HepG2 (cell line): ENCODE results near the gene LEAP2. TPM values are rescaled to one million over a fixed set of nuclear protein-coding genes. Genes with fewer than 3 reads are reported as not detected.

Source experiments
- ATM ChIP-seq: fragments of 450-650 bp; IDR thresholded peaks from 2 replicates; pipeline ENCODE4 v1.7.1; 2017; ENCODE audit warnings: mild to moderate bottlenecking, borderline replicate concordance
- CAMTA2 ChIP-seq: sonication (generic); formaldehyde crosslinking; IDR thresholded peaks from 2 replicates; pipeline ENCODE4 v1.4.0; 2020; ENCODE audit warnings: mild to moderate bottlenecking, missing genetic modification reagents, borderline replicate concordance
- CBFB ChIP-seq: sonication (generic); formaldehyde crosslinking; IDR thresholded peaks from 2 replicates; pipeline ENCODE4 v1.4.0; 2020; ENCODE audit warnings: missing genetic modification reagents
- EHMT2 ChIP-seq: fragments of 200-600 bp; sonication (generic); IDR thresholded peaks from 2 replicates; pipeline ENCODE4 v1.7.0; 2017; ENCODE audit warnings: antibody characterized with exemption, low read depth, low read length, borderline replicate concordance
- FOXC1 ChIP-seq: sonication (generic); formaldehyde crosslinking; IDR thresholded peaks from 2 replicates; pipeline ENCODE4 v1.8.0; 2022; ENCODE audit warnings: mild to moderate bottlenecking, missing genetic modification reagents, borderline replicate concordance
- GLI4 ChIP-seq: sonication (generic); formaldehyde crosslinking; IDR thresholded peaks from 2 replicates; pipeline ENCODE4 v1.5.1; 2020; ENCODE audit warnings: missing genetic modification reagents, mild to moderate bottlenecking, moderate library complexity, borderline replicate concordance
- GMEB1 ChIP-seq: sonication (generic); formaldehyde crosslinking; IDR thresholded peaks from 2 replicates; pipeline ENCODE4 v1.5.1; 2020; ENCODE audit warnings: missing genetic modification reagents, mild to moderate bottlenecking, borderline replicate concordance
- ISX ChIP-seq: sonication (generic); formaldehyde crosslinking; conservative IDR thresholded peaks from 2 replicates; pipeline ENCODE4 v1.5.0; 2020; ENCODE audit warnings: missing genetic modification reagents
- KLF15 ChIP-seq: sonication (generic); formaldehyde crosslinking; IDR thresholded peaks from 2 replicates; pipeline ENCODE4 v1.8.1; 2023; ENCODE audit warnings: borderline replicate concordance, mild to moderate bottlenecking, inconsistent platforms, missing genetic modification reagents, mixed read lengths
- LBX2 ChIP-seq: sonication (generic); formaldehyde crosslinking; IDR thresholded peaks from 2 replicates; pipeline ENCODE4 v1.5.0; 2020; ENCODE audit warnings: missing genetic modification reagents, mild to moderate bottlenecking, borderline replicate concordance
- MAZ ChIP-seq, 2 experiments: sonication (generic) in 1 of 2; formaldehyde crosslinking in 1 of 2; IDR thresholded peaks; 2 replicates each; pipeline versions ENCODE4 v1.5.0 to v1.6.1; 2012 to 2020; ENCODE audit warnings: low read depth in 2 of 2, mild to moderate bottlenecking in 2 of 2, borderline replicate concordance in 1 of 2, improper control_type of control experiment in 1 of 2, low read length in 1 of 2, missing genetic modification reagents in 1 of 2, moderate library complexity in 1 of 2
- MEF2D ChIP-seq: sonication (generic); formaldehyde crosslinking; IDR thresholded peaks from 2 replicates; pipeline ENCODE4 v1.5.1; 2020; ENCODE audit warnings: mild to moderate bottlenecking, missing genetic modification reagents
- PTBP1 ChIP-seq: fragments of 200-400 bp; formaldehyde crosslinking; IDR thresholded peaks from 2 replicates; pipeline ENCODE4 v1.6.1; 2018; ENCODE audit warnings: low read length, low read depth; ENCODE audit not compliant: poor library complexity, severe bottlenecking
- RFX3 ChIP-seq: IDR thresholded peaks from 2 replicates; pipeline ENCODE4 v1.6.1; 2016; ENCODE audit warnings: missing biosample characterization, missing genetic modification reagents
- SAP130 ChIP-seq: IDR thresholded peaks from 2 replicates; pipeline ENCODE4 v1.6.1; 2016; ENCODE audit warnings: low read depth
- SMAD1 ChIP-seq: sonication (generic); formaldehyde crosslinking; IDR thresholded peaks from 2 replicates; pipeline ENCODE4 v1.4.0; 2020; ENCODE audit warnings: missing genetic modification reagents, low read depth, mild to moderate bottlenecking, borderline replicate concordance
- SP2 ChIP-seq: sonication (generic); formaldehyde crosslinking; IDR thresholded peaks from 2 replicates; pipeline ENCODE4 v1.5.1; 2020; ENCODE audit warnings: mild to moderate bottlenecking, missing genetic modification reagents
- TBP ChIP-seq: sonication (generic); formaldehyde crosslinking; IDR thresholded peaks from 2 replicates; pipeline ENCODE4 v1.5.0; 2020; ENCODE audit warnings: missing genetic modification reagents
- THAP7 ChIP-seq: sonication (generic); formaldehyde crosslinking; IDR thresholded peaks from 2 replicates; pipeline ENCODE4 v1.8.1; 2023; ENCODE audit warnings: mild to moderate bottlenecking, missing genetic modification reagents
- WIZ ChIP-seq: sonication (generic); formaldehyde crosslinking; IDR thresholded peaks from 2 replicates; pipeline ENCODE4 v1.5.1; 2020; ENCODE audit warnings: mild to moderate bottlenecking, missing genetic modification reagents
- ZBTB21 ChIP-seq: sonication (generic); formaldehyde crosslinking; IDR thresholded peaks from 2 replicates; pipeline ENCODE4 v1.4.0; 2020; ENCODE audit warnings: missing genetic modification reagents
- ZC3H4 ChIP-seq: sonication (generic); formaldehyde crosslinking; IDR thresholded peaks from 2 replicates; pipeline ENCODE4 v1.4.0; 2020; ENCODE audit warnings: missing genetic modification reagents, borderline replicate concordance
- ZMYM2 ChIP-seq: sonication (generic); formaldehyde crosslinking; IDR thresholded peaks from 2 replicates; pipeline ENCODE4 v1.8.0; 2022; ENCODE audit warnings: mild to moderate bottlenecking, missing genetic modification reagents
- ZNF557 ChIP-seq: sonication (generic); formaldehyde crosslinking; IDR thresholded peaks from 2 replicates; pipeline ENCODE4 v1.4.0; 2020; ENCODE audit warnings: missing genetic modification reagents
- ZNF572 ChIP-seq: sonication (generic); formaldehyde crosslinking; IDR thresholded peaks from 2 replicates; pipeline ENCODE4 v1.5.1; 2020; ENCODE audit warnings: mild to moderate bottlenecking, missing genetic modification reagents
- ZNF891 ChIP-seq: sonication (generic); formaldehyde crosslinking; IDR thresholded peaks from 2 replicates; pipeline ENCODE4 v1.5.0; 2020; ENCODE audit warnings: mild to moderate bottlenecking, missing genetic modification reagents
- polyA plus RNA-seq, 8 experiments: library from polyadenylated mRNA; depleted of rRNA in 3 of 8; stranded (reverse) in 7 of 8; unstranded in 1 of 8; fragments of >200 nt; fragmentation: Illumina TruSeq in 4 of 8; extraction: Trizol in 4 of 8; gene quantifications; 2 replicates each; pipeline versions ENCODE4 v1.2.1 to v1.2.3, GENCODE V29; 2011 to 2016; ENCODE audit warnings: low read depth in 4 of 8, missing spikeins in 1 of 8, mixed read lengths in 1 of 8; ENCODE audit not compliant: insufficient read depth in 1 of 8
- total RNA-seq, 5 experiments: library from RNA; depleted of rRNA; stranded (reverse); fragments of >200 nt; fragmentation: Illumina TruSeq; extraction: Trizol; gene quantifications; 2 replicates each; pipeline ENCODE4 v1.2.3, GENCODE V29; 2016; ENCODE audit warnings: low read depth in 1 of 5
- TF ChIP-seq, protein P1 (sequence below): sonication (generic); formaldehyde crosslinking; IDR thresholded peaks from 2 replicates; pipeline ENCODE4 v1.4.0; 2020; ENCODE audit warnings: mild to moderate bottlenecking, low read depth, missing genetic modification reagents

LEAP2 gene
- total and polyA plus RNA-seq, 2 of the 13 experiments (the other 11 are each of a cell fraction or from before 2014, with no cell fraction given), result 23.9 to 51.9 TPM

DNA sequence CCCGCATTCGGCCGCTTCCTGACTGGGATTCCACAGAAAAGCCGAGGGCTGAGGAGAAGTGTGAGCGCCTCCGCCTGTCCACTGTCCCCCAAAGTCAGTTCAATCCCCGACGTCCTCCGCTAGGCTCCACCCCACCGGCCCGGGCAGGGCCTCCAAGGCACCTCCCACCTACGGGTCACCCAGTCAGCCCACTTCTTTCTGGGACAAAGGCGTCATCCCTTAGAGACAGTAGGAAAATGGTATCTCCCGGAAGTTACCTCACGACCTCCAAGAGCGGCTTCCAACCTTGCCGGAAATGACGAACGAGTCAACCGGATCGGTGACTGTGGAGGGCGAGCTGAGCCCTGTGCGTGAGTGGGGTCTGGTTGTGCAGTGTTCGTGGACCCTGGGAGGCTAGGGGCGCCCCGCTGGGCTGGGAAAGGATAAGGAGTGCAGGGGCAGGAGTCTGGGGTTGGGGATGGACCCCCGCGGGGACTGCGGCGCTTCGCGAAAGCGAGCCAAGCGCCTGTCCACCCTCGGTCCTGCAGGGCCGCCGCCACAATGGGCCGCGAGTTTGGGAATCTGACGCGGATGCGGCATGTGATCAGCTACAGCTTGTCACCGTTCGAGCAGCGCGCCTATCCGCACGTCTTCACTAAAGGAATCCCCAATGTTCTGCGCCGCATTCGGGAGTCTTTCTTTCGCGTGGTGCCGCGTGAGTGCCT, 7.0 kb upstream of the LEAP2 start, which contains the start of the genes GDF9 and UQCRQ (continued):
- TF ChIP-seq THAP7 (CRISPR knock-in tag), result 0 out of 2 replicates have a peak, but pooled peaks have one; percentile 9
- TF ChIP-seq EHMT2, result no peak
- TF ChIP-seq MEF2D (CRISPR knock-in tag), result peak; percentile 91; the same call in 1 of the 2 replicates
- peak; percentile 93 for TF ChIP-seq SAP130 (CRISPR knock-in tag)
- TF ChIP-seq CAMTA2, result no peak; the same call in 1 of the 2 replicates
- TF ChIP-seq CBFB, result no peak
- no peak for TF ChIP-seq ZNF557 (CRISPR knock-in tag)
- TF ChIP-seq MAZ (IDR thresholded peaks at IDR 0.05; ENCODE audit: borderline replicate concordance, low read depth, low read length), result no peak; the same call in 1 of the 2 replicates
- peak; percentile 87 for TF ChIP-seq MAZ (CRISPR knock-in tag; IDR thresholded peaks at IDR 0.05; ENCODE audit: low read depth)
- no peak for TF ChIP-seq TBP
- TF ChIP-seq KLF15 (CRISPR knock-in tag), result no peak
- peak; percentile 93 for TF ChIP-seq ZMYM2
- 0 out of 2 replicates have a peak, but pooled peaks have one; percentile 62 for TF ChIP-seq GLI4
- TF ChIP-seq ZNF572 (CRISPR knock-in tag), result no peak
- no peak for TF ChIP-seq RFX3 (CRISPR knock-in tag)
- TF ChIP-seq ZC3H4 (CRISPR knock-in tag), result no peak
- TF ChIP-seq ZBTB21 (CRISPR knock-in tag), result peak; percentile 99
- TF ChIP-seq LBX2 (CRISPR knock-in tag), result no peak
- no peak for TF ChIP-seq SP2 (CRISPR knock-in tag)
- no peak for TF ChIP-seq ISX (CRISPR knock-in tag)
- TF ChIP-seq SMAD1 (CRISPR knock-in tag), result 0 out of 2 replicates have a peak, but pooled peaks have one; percentile 37
- peak; percentile 63 for TF ChIP-seq PTBP1
- peak; percentile 72; the same call in 1 of the 2 replicates for TF ChIP-seq ZNF891 (CRISPR knock-in tag)
- TF ChIP-seq, protein P1, sequence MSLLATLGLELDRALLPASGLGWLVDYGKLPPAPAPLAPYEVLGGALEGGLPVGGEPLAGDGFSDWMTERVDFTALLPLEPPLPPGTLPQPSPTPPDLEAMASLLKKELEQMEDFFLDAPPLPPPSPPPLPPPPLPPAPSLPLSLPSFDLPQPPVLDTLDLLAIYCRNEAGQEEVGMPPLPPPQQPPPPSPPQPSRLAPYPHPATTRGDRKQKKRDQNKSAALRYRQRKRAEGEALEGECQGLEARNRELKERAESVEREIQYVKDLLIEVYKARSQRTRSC (CRISPR knock-in tag), result no peak
- peak; percentile 84 for TF ChIP-seq GMEB1
- TF ChIP-seq ATM, result no peak
- TF ChIP-seq FOXC1, result peak; percentile 38; the same call in 1 of the 2 replicates
- TF ChIP-seq WIZ (CRISPR knock-in tag), result peak; percentile 13; the same call in 1 of the 2 replicates
